ENCODE data around the gene CXorf49.
"Not testable (repeated sequence)": the region's sequence is repeated elsewhere in the genome, so short reads cannot be mapped to it uniquely, and the experiment has no call there.

Gene CXorf49

GRCh38 chrX:71671938-71672337 is 46.1 kb downstream of the CXorf49 start:
- no peak for DNase-seq (ENCODE audit: low spot score)

GRCh38 chrX:71671043-71671780 is 46.9 kb downstream of the CXorf49 start:
- DNase-seq (ENCODE audit: low spot score) = no peak

DNA sequence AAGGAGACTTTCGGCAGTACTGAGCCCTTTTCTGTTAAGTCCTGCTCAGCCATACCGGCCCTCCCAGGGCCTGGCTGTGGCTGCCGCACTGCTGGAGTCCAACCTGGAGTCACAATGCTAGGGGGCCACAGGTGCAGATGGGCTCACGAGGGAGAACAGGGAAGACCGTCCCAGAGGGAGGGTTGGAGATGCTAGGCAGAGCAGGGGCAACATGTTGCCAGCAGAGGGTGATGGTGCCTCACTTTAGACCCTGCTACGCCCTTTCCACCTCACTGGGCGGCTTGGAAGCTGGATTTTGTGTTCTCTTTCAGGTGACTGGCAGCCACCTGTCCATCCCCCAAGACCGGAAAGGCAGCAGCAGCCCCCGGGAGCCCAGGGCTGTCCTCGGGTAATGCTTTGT is 48.1 kb downstream of the CXorf49 start:
- not testable (repeated sequence) for DNase-seq (ENCODE audit: low spot score)

GRCh38 chrX:71669492-71669891 is 48.6 kb downstream of the CXorf49 start:
- DNase-seq (ENCODE audit: low spot score) = no peak

GRCh38 chrX:71668248-71668595 is 49.9 kb downstream of the CXorf49 start:
- no peak for DNase-seq (ENCODE audit: low spot score)

DNA sequence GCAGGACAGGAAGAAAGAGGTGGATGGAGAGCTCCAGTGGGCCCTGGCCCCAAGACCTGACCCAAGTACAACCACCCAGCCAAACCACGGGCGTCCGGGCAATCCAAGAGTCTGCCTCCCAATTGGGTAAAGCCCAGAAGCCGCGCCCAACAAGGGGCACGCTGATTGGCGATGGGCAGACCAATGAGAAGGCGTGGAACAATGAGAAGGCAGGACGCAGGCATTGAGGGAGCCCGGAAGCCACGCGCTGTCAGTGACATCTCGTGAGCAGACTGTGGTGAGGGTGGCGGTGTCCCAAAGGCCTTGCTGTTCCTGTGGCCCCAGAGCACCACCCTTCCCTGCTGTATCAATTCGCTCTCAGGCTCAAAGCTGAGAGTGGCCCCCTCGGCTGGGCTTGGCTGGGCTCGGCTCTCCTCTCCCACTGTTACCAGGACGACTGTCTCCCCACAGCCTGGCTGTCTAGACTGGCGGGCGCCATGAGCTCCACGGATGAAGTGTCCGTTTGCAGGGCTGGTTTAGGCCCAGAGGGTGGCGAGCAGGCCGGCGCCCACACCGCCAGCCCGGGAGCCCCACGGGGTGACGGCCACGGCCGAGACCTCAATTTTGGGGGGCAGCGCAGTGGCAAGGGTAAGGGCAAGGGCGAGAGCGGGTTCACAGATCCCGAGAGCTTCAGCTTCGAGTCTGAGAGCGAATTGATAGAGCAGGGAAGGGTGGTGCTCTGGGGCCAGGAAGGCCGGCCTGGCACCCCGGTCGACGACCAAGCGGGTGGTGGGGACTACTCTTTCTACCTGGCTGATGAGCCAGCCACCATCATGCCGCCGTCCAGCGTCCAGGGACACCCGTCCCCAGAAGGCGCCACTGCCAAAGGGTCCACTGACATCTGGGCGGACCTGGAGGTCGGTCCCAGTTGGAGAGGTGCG is 50.5 kb downstream of the CXorf49 start, which contains the start of gene LOC101059915:
LOC101059915 (plus strand) TSS at position 219 of the 920 bp plus-strand sequence.
- no peak for DNase-seq (ENCODE audit: low spot score)

- no peak for DNase-seq (ENCODE audit: low spot score)
These were observed 51.6 kb downstream of the CXorf49 start for GRCh38 chrX:71666240-71667223.

- no peak for DNase-seq (ENCODE audit: low spot score)
These were observed 52.3 kb downstream of the CXorf49 start for GRCh38 chrX:71665747-71666146.

- DNase-seq (ENCODE audit: low spot score) = no peak
These were observed 53.1 kb downstream of the CXorf49 start for GRCh38 chrX:71664889-71665491.
